Endothelial cell of umbilical vein (primary cell): ENCODE data around the gene CASP7. TPM values are rescaled to one million over a fixed set of nuclear protein-coding genes. Genes with fewer than 3 reads are reported as not detected.
A peak's percentile ranks its signal among the peaks of the same experiment; 100 is the strongest.

ENCODE experiments used
- BruUV-seq: library from RNA; stranded (reverse); fragments of 400-500 nt; replicated peaks from 2 replicates; lab custom pipeline; 2021; lab: Mats Ljungman, UMichigan
- CTCF ChIA-PET: fragments of 300-600, 350-600 bp; sonication (Branson Sonifier 250); formaldehyde crosslinking; loops from one replicate; lab custom pipeline; 2021; ENCODE audit warnings: antibody characterized with exemption, inconsistent platforms; lab: Charles Lee
- POLR2A ChIA-PET: fragments of 300-600, 350-600 bp; sonication (Branson Sonifier 250); formaldehyde crosslinking; loops from one replicate; lab custom pipeline; 2021; ENCODE audit warnings: antibody characterized with exemption, inconsistent platforms; lab: Charles Lee
- DNase-seq: peaks from one replicate; pipeline ENCODE4 v3.0.0-alpha.2; 2011; ENCODE audit warnings: low read depth, low spot score
- FAIRE-seq: peaks from 2 replicates; lab custom pipeline; 2011; peaks lifted over from hg19 to GRCh38; lab: Jason Lieb, UNC
- H2AFZ ChIP-seq: 2 replicates; pipeline ENCODE4 v1.6.0; 2012; ENCODE audit warnings: low read depth, low read length, control low read depth, inconsistent platforms
- H3K27ac ChIP-seq: 2 replicates; pipeline ENCODE4 v1.5.1; 2011; ENCODE audit warnings: low read depth, mild to moderate bottlenecking, control low read depth, low read length, moderate library complexity; ENCODE audit not compliant: insufficient read depth
- H3K27me3 ChIP-seq, 2 experiments: 2 replicates each; pipeline versions ENCODE4 v1.6.0 to v1.6.1; 2011; ENCODE audit warnings: low read length in 2 of 2, mixed read lengths in 1 of 2; ENCODE audit not compliant: control insufficient read depth in 2 of 2, insufficient read depth in 2 of 2
- H3K36me3 ChIP-seq, 2 experiments: 2 replicates in 1 of 2; 3 replicates in 1 of 2; pipeline ENCODE4 v1.5.1; 2011; ENCODE audit warnings: low read length in 2 of 2, mild to moderate bottlenecking in 1 of 2, moderate library complexity in 1 of 2; ENCODE audit not compliant: control insufficient read depth in 2 of 2, insufficient read depth in 2 of 2; ENCODE audit errors: extremely low read depth in 1 of 2
- H3K4me1 ChIP-seq: 3 replicates; pipeline ENCODE4 v1.5.1; 2011; ENCODE audit warnings: mild to moderate bottlenecking, low read length; ENCODE audit not compliant: control insufficient read depth, insufficient read depth; ENCODE audit errors: extremely low read depth
- H3K4me2 ChIP-seq: 2 replicates; pipeline ENCODE4 v1.6.1; 2011; ENCODE audit warnings: low read length, control low read depth, mixed read lengths; ENCODE audit not compliant: insufficient read depth
- H3K4me3 ChIP-seq, 3 experiments: fragments of 200-600 bp in 1 of 3; sonication (generic), shearing (Covaris generic) in 1 of 3; replicated peaks in 1 of 3; 2 replicates each; pipeline ENCODE4 v1.5.1; 2011 to 2016; ENCODE audit warnings: control low read depth in 3 of 3, low read length in 3 of 3, mild to moderate bottlenecking in 2 of 3, inconsistent platforms in 1 of 3, low read depth in 1 of 3, moderate library complexity in 1 of 3; ENCODE audit not compliant: insufficient read depth in 1 of 3
- H3K79me2 ChIP-seq: 2 replicates; pipeline ENCODE4 v1.6.0; 2012; ENCODE audit warnings: low read length, inconsistent platforms; ENCODE audit not compliant: control insufficient read depth, insufficient read depth
- H3K9ac ChIP-seq: replicated peaks from 2 replicates; pipeline ENCODE3; 2011; ENCODE audit warnings: low read length, control low read depth; ENCODE audit not compliant: insufficient read depth; ENCODE audit errors: extremely low read depth
- H3K9me1 ChIP-seq: replicated peaks from 3 replicates; pipeline ENCODE4 v1.6.0; 2011; ENCODE audit warnings: mild to moderate bottlenecking, low read length; ENCODE audit not compliant: control insufficient read depth, insufficient read depth; ENCODE audit errors: extremely low read depth
- H3K9me3 ChIP-seq: replicated peaks from 2 replicates; pipeline ENCODE4 v1.5.1; 2012; ENCODE audit warnings: low read length, inconsistent platforms; ENCODE audit not compliant: control insufficient read depth, insufficient read depth
- H4K20me1 ChIP-seq: replicated peaks from 2 replicates; pipeline ENCODE3; 2011; ENCODE audit warnings: mild to moderate bottlenecking, low read length; ENCODE audit not compliant: control insufficient read depth, insufficient read depth; ENCODE audit errors: extremely low read depth
- EZH2 ChIP-seq: IDR thresholded peaks from 2 replicates; pipeline ENCODE4 v1.6.1; 2012; ENCODE audit warnings: borderline replicate concordance, low read depth, mild to moderate bottlenecking, moderate library complexity, low read length, inconsistent platforms; ENCODE audit not compliant: severe bottlenecking
- FOS ChIP-seq: IDR thresholded peaks from 2 replicates; pipeline ENCODE4 v1.6.1; 2011; ENCODE audit warnings: mild to moderate bottlenecking, low read length, moderate library complexity, borderline replicate concordance; ENCODE audit not compliant: insufficient read depth
- GATA2 ChIP-seq: IDR thresholded peaks from 2 replicates; pipeline ENCODE4 v1.7.0; 2011; ENCODE audit warnings: low read depth, mild to moderate bottlenecking, moderate library complexity, mixed read lengths, low read length; ENCODE audit not compliant: insufficient read length, insufficient read depth
- JUN ChIP-seq: IDR thresholded peaks from 2 replicates; pipeline ENCODE4 v1.6.1; 2011; ENCODE audit warnings: borderline replicate concordance, low read depth; ENCODE audit not compliant: insufficient read length, insufficient read depth
- MAX ChIP-seq: IDR thresholded peaks from 2 replicates; pipeline ENCODE4 v1.6.1; 2011; ENCODE audit not compliant: insufficient read depth, insufficient read length
- MYC ChIP-seq: IDR thresholded peaks from one replicate; pipeline ENCODE4 v1.6.1; 2011; ENCODE audit warnings: mild to moderate bottlenecking, low read depth, low read length
- POLR2A ChIP-seq: IDR thresholded peaks from 2 replicates; pipeline ENCODE4 v1.6.1; 2012; ENCODE audit warnings: low read depth, mild to moderate bottlenecking, control low read depth, low read length
- POLR2AphosphoS5 ChIP-seq: IDR thresholded peaks from 2 replicates; pipeline ENCODE4 v1.6.1; 2012; ENCODE audit warnings: low read depth, mild to moderate bottlenecking, control low read depth, low read length, moderate library complexity; ENCODE audit not compliant: insufficient read depth
- dilution Hi-C: fragments of 300-500 bp; cut with MboI; formaldehyde crosslinking; loops from one replicate; pipeline ENCODE4 v1.15.0; 2019; ENCODE audit warnings: low sequenced_read_pairs; ENCODE audit not compliant: extremely low pct_ligation_motif_present
- intact Hi-C: fragments of 100-400 bp; cut with micrococcal nuclease; formaldehyde crosslinking; loops from one replicate; pipeline ENCODE4 v1.10.0; 2022
- polyA plus RNA-seq, 4 experiments: library from polyadenylated mRNA; depleted of rRNA in 3 of 4; stranded (reverse) in 3 of 4; unstranded in 1 of 4; fragments of >200 nt; gene quantifications; 2 replicates each; pipeline versions ENCODE4 v1.2.1 to v1.2.3, GENCODE V29; 2011 to 2012; ENCODE audit warnings: missing spikeins in 1 of 4
- total RNA-seq: library from RNA; stranded (reverse); gene quantifications from 2 replicates; pipeline ENCODE4 v1.2.3, GENCODE V29; 2021
- TF ChIP-seq, protein P1 (sequence below), 2 donors: IDR thresholded peaks; 1 replicate in 1 of 2; 2 replicates in 1 of 2; pipeline ENCODE4 v1.5.1; 2011; ENCODE audit warnings: low read length in 2 of 2, mild to moderate bottlenecking in 2 of 2, moderate library complexity in 2 of 2, control low read depth in 1 of 2, inconsistent platforms in 1 of 2, low read depth in 1 of 2; ENCODE audit not compliant: insufficient read depth in 1 of 2; ENCODE audit errors: extremely low read depth in 1 of 2

CASP7 gene
- total and polyA plus RNA-seq, 2 donors (not counting 3 experiments of a cell fraction or from before 2014, with no cell fraction given), result 14.6 to 54.3 TPM

DNA sequence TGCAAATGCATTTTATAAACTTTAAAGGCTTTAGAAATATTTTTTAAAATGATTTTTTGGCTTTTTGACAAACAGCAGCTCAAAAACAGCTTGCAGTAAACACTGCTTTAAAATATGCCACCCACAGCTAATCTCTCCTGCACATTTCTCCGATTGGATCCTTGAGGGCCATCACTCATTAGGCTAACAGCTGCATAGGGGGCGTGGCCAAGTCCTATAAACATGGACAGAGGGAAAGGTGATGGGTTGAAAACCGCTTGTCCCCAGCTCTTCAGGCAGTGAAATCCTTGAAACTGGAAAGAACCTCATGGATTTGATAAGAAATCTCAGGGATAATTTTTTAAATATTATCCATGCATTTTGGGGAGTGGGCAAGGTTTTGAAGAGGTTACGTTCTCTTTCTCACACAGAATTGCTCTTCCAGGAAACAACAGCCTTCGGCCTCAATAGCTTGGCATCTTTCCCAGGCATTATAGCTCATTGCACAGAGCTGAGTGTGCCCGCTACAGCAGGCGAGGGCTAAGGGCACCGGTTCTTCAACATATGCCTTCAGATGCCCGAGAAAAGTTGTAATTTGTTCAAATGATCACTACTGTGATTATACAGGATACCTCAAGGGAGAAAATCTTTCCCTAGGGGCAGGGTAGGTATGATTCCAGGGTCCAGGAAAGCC lies 73.4 kb downstream of the CASP7 start:
- no peaks in the 10 kb centered on the region for H3K9me1 ChIP-seq
- DNase-seq (peak; percentile 73), FAIRE-seq (peak; percentile 26)
- H3K4me3 ChIP-seq, result no peak overlapping the region
- H3K4me2 ChIP-seq, result peak overlapping the region; percentile 50
- no peaks in the 10 kb centered on the region for H3K36me3 ChIP-seq
- no peaks in the 10 kb centered on the region for H3K9me3 ChIP-seq
- H3K27me3 ChIP-seq, result peaks cover 0 to 2% of the 10 kb centered on the region in 2 experiments
- no peak overlapping the region for H3K27ac ChIP-seq
- H3K4me1 ChIP-seq, result no peaks in the 10 kb centered on the region
- no peaks in the 10 kb centered on the region for H4K20me1 ChIP-seq
- CTCF ChIA-PET, result interaction anchor here (0.6 to 1.5 kb wide), 3 partner anchors 15 to 592 kb away, joined by 3 read pairs; no protein-coding TSS in a partner anchor
- POLR2A ChIA-PET, result no interaction called here
- TF ChIP-seq FOS, result no peak
- no peak for TF ChIP-seq POLR2AphosphoS5
- TF ChIP-seq EZH2, result no peak
- TF ChIP-seq, protein P1, sequence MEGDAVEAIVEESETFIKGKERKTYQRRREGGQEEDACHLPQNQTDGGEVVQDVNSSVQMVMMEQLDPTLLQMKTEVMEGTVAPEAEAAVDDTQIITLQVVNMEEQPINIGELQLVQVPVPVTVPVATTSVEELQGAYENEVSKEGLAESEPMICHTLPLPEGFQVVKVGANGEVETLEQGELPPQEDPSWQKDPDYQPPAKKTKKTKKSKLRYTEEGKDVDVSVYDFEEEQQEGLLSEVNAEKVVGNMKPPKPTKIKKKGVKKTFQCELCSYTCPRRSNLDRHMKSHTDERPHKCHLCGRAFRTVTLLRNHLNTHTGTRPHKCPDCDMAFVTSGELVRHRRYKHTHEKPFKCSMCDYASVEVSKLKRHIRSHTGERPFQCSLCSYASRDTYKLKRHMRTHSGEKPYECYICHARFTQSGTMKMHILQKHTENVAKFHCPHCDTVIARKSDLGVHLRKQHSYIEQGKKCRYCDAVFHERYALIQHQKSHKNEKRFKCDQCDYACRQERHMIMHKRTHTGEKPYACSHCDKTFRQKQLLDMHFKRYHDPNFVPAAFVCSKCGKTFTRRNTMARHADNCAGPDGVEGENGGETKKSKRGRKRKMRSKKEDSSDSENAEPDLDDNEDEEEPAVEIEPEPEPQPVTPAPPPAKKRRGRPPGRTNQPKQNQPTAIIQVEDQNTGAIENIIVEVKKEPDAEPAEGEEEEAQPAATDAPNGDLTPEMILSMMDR (IDR thresholded peaks at IDR 0.05; ENCODE audit: extremely low read depth in 1 of 2, insufficient read depth in 1 of 2, low read depth in 1 of 2, low read length in 2 of 2), result no peak
- TF ChIP-seq POLR2A, result no peak
- no peak for TF ChIP-seq GATA2
- TF ChIP-seq JUN, result no peak
- TF ChIP-seq MAX, result no peak
- no peak for TF ChIP-seq MYC
- no peaks in the 10 kb centered on the region for H3K79me2 ChIP-seq
- dilution Hi-C loops (no loop called here), intact Hi-C loops (no loop called here)
- BruUV-seq, result no TSS peak
- H3K9ac ChIP-seq, result no peak overlapping the region
- no peak overlapping the region for H2AFZ ChIP-seq
